Smooth muscle cell (in vitro differentiated cells): ENCODE results near the gene EHF. TPM values are rescaled to one million over a fixed set of nuclear protein-coding genes. Genes with fewer than 3 reads are reported as not detected.

Experiments
- DNase-seq: peaks from one replicate; lab custom pipeline; 2025; ENCODE audit not compliant: unreplicated experiment; lab: John Stamatoyannopoulos, UW
- H2AFZ ChIP-seq: fragments of 200-600 bp; sonication (generic); 2 replicates; pipeline ENCODE4 v1.6.0; 2016; ENCODE audit warnings: antibody characterized with exemption, low read depth, mild to moderate bottlenecking
- H3F3A ChIP-seq: fragments of 200-600 bp; sonication (generic); 2 replicates; pipeline ENCODE4 v1.6.0; 2017; ENCODE audit warnings: antibody characterized with exemption, low read depth
- H3K27ac ChIP-seq: fragments of 200-600 bp; sonication (generic); 2 replicates; pipeline ENCODE4 v1.5.1; 2016; ENCODE audit warnings: low read depth, mild to moderate bottlenecking
- H3K27me3 ChIP-seq: fragments of 200-600 bp; sonication (generic); 2 replicates; pipeline ENCODE4 v1.6.1; 2016; ENCODE audit warnings: low read depth, mild to moderate bottlenecking
- H3K36me3 ChIP-seq: fragments of 200-600 bp; sonication (generic); 2 replicates; pipeline ENCODE4 v1.5.1; 2016; ENCODE audit warnings: low read depth
- H3K4me1 ChIP-seq: fragments of 200-600 bp; sonication (generic); 2 replicates; pipeline ENCODE4 v1.5.1; 2016; ENCODE audit warnings: low read depth
- H3K4me2 ChIP-seq: fragments of 200-600 bp; sonication (generic); 2 replicates; pipeline ENCODE4 v1.6.0; 2016; ENCODE audit warnings: mild to moderate bottlenecking
- H3K4me3 ChIP-seq: fragments of 200-600 bp; sonication (generic); 2 replicates; pipeline ENCODE4 v1.5.1; 2016; ENCODE audit warnings: mild to moderate bottlenecking
- H3K79me2 ChIP-seq: fragments of 200-600 bp; sonication (generic); 2 replicates; pipeline ENCODE4 v1.6.0; 2016; ENCODE audit warnings: low read depth, mild to moderate bottlenecking
- H3K9ac ChIP-seq: fragments of 200-600 bp; sonication (generic); 2 replicates; pipeline ENCODE4 v1.6.0; 2016; ENCODE audit warnings: low read depth
- H3K9me3 ChIP-seq: fragments of 200-600 bp; sonication (generic); replicated peaks from 2 replicates; pipeline ENCODE4 v1.5.1; 2016; ENCODE audit warnings: low read depth
- H4K20me1 ChIP-seq: fragments of 200-600 bp; sonication (generic); 2 replicates; pipeline ENCODE4 v1.6.0; 2016; ENCODE audit warnings: low read depth
- WGBS: methylation state at CpG from one replicate; pipeline ENCODE4 v1.1.7; 2016; ENCODE audit warnings: low lambda C conversion rate; 5-methylcytosine and 5-hydroxymethylcytosine counted together
- polyA plus RNA-seq: library from polyadenylated mRNA; unstranded; fragments of >200 nt; fragmentation: Nextera tagmentation; extraction: Ambion mirVana; gene quantifications from 2 replicates; pipeline ENCODE4 v1.2.1, GENCODE V29; 2016
- total RNA-seq: library from RNA; depleted of rRNA; stranded (reverse); fragments of >200 nt; gene quantifications from 2 replicates; pipeline ENCODE4 v1.2.3, GENCODE V29; 2014
- TF ChIP-seq, protein P1 (sequence below): fragments of 200-600 bp; sonication (generic); IDR thresholded peaks from 2 replicates; pipeline ENCODE4 v1.5.1; 2017; ENCODE audit warnings: borderline replicate concordance, mild to moderate bottlenecking, antibody characterized with exemption; ENCODE audit not compliant: insufficient read depth, poor library complexity, severe bottlenecking

EHF gene
- total and polyA plus RNA-seq, 2 experiments from 2014 or later: 0.63 to 1.7 TPM

DNA sequence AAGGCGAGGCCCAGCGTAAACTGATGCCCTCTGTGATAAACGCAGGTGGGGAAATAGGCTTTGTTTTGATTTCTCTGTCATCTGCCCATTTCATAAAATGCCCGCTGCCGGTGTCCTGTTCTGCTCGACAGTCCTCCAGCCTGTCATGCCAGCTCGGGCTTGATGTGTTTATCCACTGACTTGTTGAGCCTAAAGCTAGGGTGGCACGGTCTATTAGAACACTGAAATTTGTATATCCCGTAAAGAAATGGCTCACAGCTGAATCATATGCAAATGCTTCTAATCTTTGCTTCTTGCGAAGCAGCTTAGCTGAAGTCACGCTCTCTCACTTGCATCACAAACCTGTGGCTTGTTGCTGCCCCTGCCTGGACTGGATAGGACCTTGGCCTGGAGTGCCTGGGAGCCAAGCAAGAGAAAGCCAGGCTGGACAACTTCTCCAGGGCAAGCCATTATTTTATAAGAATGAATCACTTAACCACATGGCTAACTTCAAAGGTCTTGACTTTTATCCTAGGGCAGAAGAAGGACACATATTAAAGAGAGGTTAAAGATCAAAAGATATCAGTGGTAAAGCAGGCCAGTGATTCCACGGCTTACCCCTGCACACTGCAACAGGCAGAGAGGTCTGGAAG is 33.1 kb downstream of the EHF start:
- peak overlapping the region; percentile 89 for H3K27ac ChIP-seq
- 39% methylated on average over 12 of the region's 12 CpGs for WGBS
- H3K4me3 ChIP-seq: no peak overlapping the region
- no peaks in the 10 kb centered on the region for H3K79me2 ChIP-seq
- DNase-seq: peak; percentile 15
- H3K9me3 ChIP-seq: no peaks in the 10 kb centered on the region
- no peaks in the 10 kb centered on the region for H4K20me1 ChIP-seq
- H3K4me2 ChIP-seq: peak overlapping the region; percentile 52
- H2AFZ ChIP-seq: no peak overlapping the region
- peak overlapping the region; percentile 60 for H3K9ac ChIP-seq
- H3F3A ChIP-seq: no peaks in the 10 kb centered on the region
- peaks cover 21% of the 10 kb centered on the region for H3K4me1 ChIP-seq
- H3K27me3 ChIP-seq: no peaks in the 10 kb centered on the region
- TF ChIP-seq, protein P1, sequence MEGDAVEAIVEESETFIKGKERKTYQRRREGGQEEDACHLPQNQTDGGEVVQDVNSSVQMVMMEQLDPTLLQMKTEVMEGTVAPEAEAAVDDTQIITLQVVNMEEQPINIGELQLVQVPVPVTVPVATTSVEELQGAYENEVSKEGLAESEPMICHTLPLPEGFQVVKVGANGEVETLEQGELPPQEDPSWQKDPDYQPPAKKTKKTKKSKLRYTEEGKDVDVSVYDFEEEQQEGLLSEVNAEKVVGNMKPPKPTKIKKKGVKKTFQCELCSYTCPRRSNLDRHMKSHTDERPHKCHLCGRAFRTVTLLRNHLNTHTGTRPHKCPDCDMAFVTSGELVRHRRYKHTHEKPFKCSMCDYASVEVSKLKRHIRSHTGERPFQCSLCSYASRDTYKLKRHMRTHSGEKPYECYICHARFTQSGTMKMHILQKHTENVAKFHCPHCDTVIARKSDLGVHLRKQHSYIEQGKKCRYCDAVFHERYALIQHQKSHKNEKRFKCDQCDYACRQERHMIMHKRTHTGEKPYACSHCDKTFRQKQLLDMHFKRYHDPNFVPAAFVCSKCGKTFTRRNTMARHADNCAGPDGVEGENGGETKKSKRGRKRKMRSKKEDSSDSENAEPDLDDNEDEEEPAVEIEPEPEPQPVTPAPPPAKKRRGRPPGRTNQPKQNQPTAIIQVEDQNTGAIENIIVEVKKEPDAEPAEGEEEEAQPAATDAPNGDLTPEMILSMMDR: no peak
- no peaks in the 10 kb centered on the region for H3K36me3 ChIP-seq

DNA sequence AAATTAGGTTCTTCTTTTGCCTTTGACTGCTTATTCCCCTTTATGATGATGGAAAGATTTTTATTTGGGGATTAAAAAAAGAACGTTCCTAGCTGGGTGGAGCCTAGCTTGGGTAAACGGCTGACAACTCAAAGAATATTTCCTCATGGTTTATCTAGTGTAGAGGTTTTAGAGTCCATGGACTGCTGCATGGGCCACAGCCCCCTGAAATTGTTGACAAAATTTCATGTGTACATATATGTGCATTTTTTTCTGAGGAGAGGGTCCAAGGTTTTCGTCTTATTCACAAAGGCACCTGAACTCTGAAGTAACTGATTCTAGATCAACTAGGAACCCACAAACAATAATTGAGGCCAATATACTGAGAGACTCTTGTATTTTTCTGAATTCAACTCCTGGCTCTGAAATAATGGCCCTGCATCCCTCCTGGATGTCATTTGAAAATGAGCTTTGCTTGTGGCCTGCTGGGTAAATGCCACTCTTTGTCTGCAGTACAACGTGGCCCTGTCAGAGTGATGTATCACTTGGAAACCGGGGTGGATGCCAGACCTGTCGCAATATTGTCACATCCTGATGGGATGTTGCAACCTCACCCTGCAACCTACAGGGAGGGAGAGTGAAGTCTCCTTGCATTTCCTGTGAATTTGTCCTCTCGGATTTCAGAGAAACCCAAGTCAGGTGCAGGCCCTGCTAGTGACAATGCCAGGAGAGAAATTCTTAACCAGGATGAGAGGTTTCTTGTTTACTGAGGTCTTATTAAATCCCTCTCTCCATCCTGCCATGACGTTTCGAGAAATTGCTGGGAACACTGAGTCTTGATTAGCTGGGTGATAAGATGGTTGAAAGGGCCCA is 33.8 kb downstream of the EHF start:
- Histone ChIP-seq H3K36me3 (no peaks in the 10 kb centered on the region), H3K79me2 (no peaks in the 10 kb centered on the region), H2AFZ (peak overlapping the region; percentile 13), H3F3A (no peaks in the 10 kb centered on the region), H3K27ac (peak overlapping the region; percentile 89), H3K4me3 (no peak overlapping the region), H4K20me1 (no peaks in the 10 kb centered on the region), H3K9ac (peak overlapping the region; percentile 60), H3K27me3 (no peaks in the 10 kb centered on the region), H3K4me1 (peaks cover 21% of the 10 kb centered on the region), H3K4me2 (peak overlapping the region; percentile 52), H3K9me3 (no peaks in the 10 kb centered on the region)
- WGBS: 51% methylated on average over 9 of the region's 9 CpGs
- TF ChIP-seq, protein P1: no peak
- DNase-seq: no peak

DNA sequence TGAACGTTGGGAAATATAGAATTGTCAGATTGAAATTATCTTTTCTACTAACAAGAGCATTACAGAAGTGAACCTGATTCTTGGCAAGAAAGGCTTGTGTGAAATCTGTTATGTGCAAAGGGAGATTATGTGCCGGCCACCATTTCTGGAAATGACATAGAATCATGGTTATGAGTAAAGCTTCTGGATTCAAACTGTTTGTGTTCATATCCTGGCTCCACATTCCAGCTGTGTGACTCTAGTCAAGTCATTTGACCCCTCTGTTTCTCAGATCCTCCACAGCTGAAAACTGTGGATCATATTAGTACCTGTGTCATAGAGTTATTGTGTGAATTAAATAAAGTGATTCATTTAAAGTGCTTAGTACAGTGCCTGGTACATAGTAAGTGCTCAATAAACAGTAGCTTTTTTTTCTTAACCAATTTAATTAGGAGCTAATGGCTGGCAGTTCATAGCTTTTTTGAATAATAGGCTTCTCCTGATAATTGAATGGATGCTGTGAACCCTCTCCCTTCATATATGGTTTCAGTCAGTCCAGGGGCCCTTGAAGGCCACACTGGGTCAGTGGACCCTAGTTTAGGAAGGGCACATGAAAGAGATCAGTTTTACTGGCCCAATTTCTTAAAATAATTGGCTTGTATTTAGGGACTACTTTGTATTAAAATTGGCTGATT is 34.6 kb downstream of the EHF start:
- WGBS: 40% methylated on average over 2 of the region's 2 CpGs
- no peaks in the 10 kb centered on the region for H4K20me1 ChIP-seq
- H3F3A ChIP-seq: no peaks in the 10 kb centered on the region
- TF ChIP-seq, protein P1: no peak
- no peaks in the 10 kb centered on the region for H3K79me2 ChIP-seq
- peak overlapping the region; percentile 60 for H3K9ac ChIP-seq
- H3K9me3 ChIP-seq: no peaks in the 10 kb centered on the region
- H3K4me3 ChIP-seq: no peak overlapping the region
- H3K36me3 ChIP-seq: no peaks in the 10 kb centered on the region
- H3K4me2 ChIP-seq: no peak overlapping the region
- H3K4me1 ChIP-seq: peaks cover 21% of the 10 kb centered on the region
- DNase-seq: no peak
- peak overlapping the region; percentile 13 for H2AFZ ChIP-seq
- peak overlapping the region; percentile 89 for H3K27ac ChIP-seq
- no peaks in the 10 kb centered on the region for H3K27me3 ChIP-seq
